HepG2 (cell line): ENCODE data around the gene CPED1. TPM values are rescaled to one million over a fixed set of nuclear protein-coding genes. Genes with fewer than 3 reads are reported as not detected.

Experiments used
- ADNP ChIP-seq: sonication (generic); formaldehyde crosslinking; IDR thresholded peaks from 2 replicates; pipeline ENCODE4 v1.4.0; 2020; ENCODE audit warnings: missing genetic modification reagents
- BORCS8-MEF2B ChIP-seq: sonication (generic); formaldehyde crosslinking; IDR thresholded peaks from 2 replicates; pipeline ENCODE4 v1.8.0; 2022; ENCODE audit warnings: mild to moderate bottlenecking, missing genetic modification reagents
- CHD2 ChIP-seq: IDR thresholded peaks from 2 replicates; pipeline ENCODE4 v1.6.1; 2011; ENCODE audit warnings: low read depth, low read length, improper control_type of control experiment
- CREM ChIP-seq, 2 experiments: sonication (generic) in 1 of 2; formaldehyde crosslinking in 1 of 2; IDR thresholded peaks; 2 replicates each; pipeline versions ENCODE4 v1.4.0 to v1.6.1; 2016 to 2020; ENCODE audit warnings: antibody characterized with exemption in 1 of 2, mild to moderate bottlenecking in 1 of 2, missing genetic modification reagents in 1 of 2
- DBP ChIP-seq: sonication (generic); formaldehyde crosslinking; IDR thresholded peaks from 2 replicates; pipeline ENCODE4 v1.4.0; 2020; ENCODE audit warnings: missing genetic modification reagents; ENCODE audit errors: not compliant biosample characterization
- DMAP1 ChIP-seq: IDR thresholded peaks from 2 replicates; pipeline ENCODE4 v1.6.1; 2016
- EZH2 ChIP-seq: conservative IDR thresholded peaks from 2 replicates; pipeline ENCODE4 v1.6.1; 2012; ENCODE audit warnings: mild to moderate bottlenecking, low read depth, low read length, moderate library complexity
- HMGXB4 ChIP-seq, 2 experiments: sonication (generic) in 1 of 2; formaldehyde crosslinking in 1 of 2; IDR thresholded peaks; 2 replicates each; pipeline versions ENCODE4 v1.4.0 to v1.6.1; 2018 to 2020; ENCODE audit warnings: missing genetic modification reagents in 2 of 2, borderline replicate concordance in 1 of 2, low read depth in 1 of 2, mild to moderate bottlenecking in 1 of 2, missing biosample characterization in 1 of 2
- IKZF4 ChIP-seq: sonication (generic); formaldehyde crosslinking; IDR thresholded peaks from 2 replicates; pipeline ENCODE4 v1.5.1; 2020; ENCODE audit warnings: borderline replicate concordance, mild to moderate bottlenecking, low read depth, missing genetic modification reagents; ENCODE audit errors: not compliant biosample characterization
- MXD4 ChIP-seq: IDR thresholded peaks from 2 replicates; pipeline ENCODE4 v1.6.1; 2016; ENCODE audit warnings: mild to moderate bottlenecking, missing biosample characterization, missing genetic modification reagents
- PHF21A ChIP-seq: sonication (generic); formaldehyde crosslinking; IDR thresholded peaks from 2 replicates; pipeline ENCODE4 v1.5.0; 2020; ENCODE audit warnings: mild to moderate bottlenecking, missing genetic modification reagents
- POLR2AphosphoS5 ChIP-seq: IDR thresholded peaks from 2 replicates; pipeline ENCODE4 v1.6.1; 2012; ENCODE audit warnings: low read depth, low read length
- POLR2G ChIP-seq: fragments of 200-400 bp; formaldehyde crosslinking; IDR thresholded peaks from 2 replicates; pipeline ENCODE4 v1.6.1; 2018; ENCODE audit warnings: mild to moderate bottlenecking, low read depth, low read length, moderate library complexity
- RBFOX2 ChIP-seq: fragments of 200-400 bp; formaldehyde crosslinking; IDR thresholded peaks from 2 replicates; pipeline ENCODE4 v1.6.1; 2017; ENCODE audit warnings: low read depth, mild to moderate bottlenecking, low read length
- SAP130 ChIP-seq: IDR thresholded peaks from 2 replicates; pipeline ENCODE4 v1.6.1; 2016; ENCODE audit warnings: low read depth
- SIX1 ChIP-seq: sonication (generic); formaldehyde crosslinking; IDR thresholded peaks from 2 replicates; pipeline ENCODE4 v1.4.0; 2020; ENCODE audit warnings: missing genetic modification reagents, borderline replicate concordance
- SRSF1 ChIP-seq: fragments of 200-400 bp; formaldehyde crosslinking; optimal IDR thresholded peaks from 2 replicates; pipeline ENCODE3; 2017; ENCODE audit warnings: mild to moderate bottlenecking, low read depth, low read length, moderate library complexity
- ZFY ChIP-seq: sonication (generic); formaldehyde crosslinking; IDR thresholded peaks from 2 replicates; pipeline ENCODE4 v1.4.0; 2020; ENCODE audit warnings: missing genetic modification reagents
- ZNF326 ChIP-seq: sonication (generic); formaldehyde crosslinking; IDR thresholded peaks from 2 replicates; pipeline ENCODE4 v1.4.0; 2020; ENCODE audit warnings: missing genetic modification reagents, borderline replicate concordance
- ZNF496 ChIP-seq: sonication (generic); formaldehyde crosslinking; IDR thresholded peaks from 2 replicates; pipeline ENCODE4 v1.8.1; 2023; ENCODE audit warnings: mild to moderate bottlenecking, moderate library complexity, missing genetic modification reagents; ENCODE audit not compliant: insufficient replicate concordance
- ZNF530 ChIP-seq: sonication (generic); formaldehyde crosslinking; IDR thresholded peaks from 2 replicates; pipeline ENCODE4 v1.5.0; 2020; ENCODE audit warnings: low read depth, mild to moderate bottlenecking, missing genetic modification reagents
- polyA plus RNA-seq, 8 experiments: library from polyadenylated mRNA; depleted of rRNA in 3 of 8; stranded (reverse) in 7 of 8; unstranded in 1 of 8; fragments of >200 nt; fragmentation: Illumina TruSeq in 4 of 8; extraction: Trizol in 4 of 8; gene quantifications; 2 replicates each; pipeline versions ENCODE4 v1.2.1 to v1.2.3, GENCODE V29; 2011 to 2016; ENCODE audit warnings: low read depth in 4 of 8, missing spikeins in 1 of 8, mixed read lengths in 1 of 8; ENCODE audit not compliant: insufficient read depth in 1 of 8
- total RNA-seq, 5 experiments: library from RNA; depleted of rRNA; stranded (reverse); fragments of >200 nt; fragmentation: Illumina TruSeq; extraction: Trizol; gene quantifications; 2 replicates each; pipeline ENCODE4 v1.2.3, GENCODE V29; 2016; ENCODE audit warnings: low read depth in 1 of 5
- TF ChIP-seq, protein P1 (sequence below): sonication (generic); formaldehyde crosslinking; IDR thresholded peaks from 2 replicates; pipeline ENCODE4 v1.8.1; 2023; ENCODE audit warnings: mild to moderate bottlenecking, inconsistent platforms, moderate library complexity, missing genetic modification reagents, borderline replicate concordance
- TF ChIP-seq, protein P2 (sequence below): sonication (generic); formaldehyde crosslinking; IDR thresholded peaks from 2 replicates; pipeline ENCODE4 v1.4.0; 2020; ENCODE audit warnings: mild to moderate bottlenecking, missing genetic modification reagents
- TF ChIP-seq, protein P3 (sequence below): sonication (generic); formaldehyde crosslinking; IDR thresholded peaks from 2 replicates; pipeline ENCODE4 v1.5.0; 2020; ENCODE audit warnings: missing genetic modification reagents

The CPED1 gene
- total and polyA plus RNA-seq, 2 of the 13 experiments (the other 11 are each of a cell fraction or from before 2014, with no cell fraction given), result 11.5 to 27.0 TPM

DNA sequence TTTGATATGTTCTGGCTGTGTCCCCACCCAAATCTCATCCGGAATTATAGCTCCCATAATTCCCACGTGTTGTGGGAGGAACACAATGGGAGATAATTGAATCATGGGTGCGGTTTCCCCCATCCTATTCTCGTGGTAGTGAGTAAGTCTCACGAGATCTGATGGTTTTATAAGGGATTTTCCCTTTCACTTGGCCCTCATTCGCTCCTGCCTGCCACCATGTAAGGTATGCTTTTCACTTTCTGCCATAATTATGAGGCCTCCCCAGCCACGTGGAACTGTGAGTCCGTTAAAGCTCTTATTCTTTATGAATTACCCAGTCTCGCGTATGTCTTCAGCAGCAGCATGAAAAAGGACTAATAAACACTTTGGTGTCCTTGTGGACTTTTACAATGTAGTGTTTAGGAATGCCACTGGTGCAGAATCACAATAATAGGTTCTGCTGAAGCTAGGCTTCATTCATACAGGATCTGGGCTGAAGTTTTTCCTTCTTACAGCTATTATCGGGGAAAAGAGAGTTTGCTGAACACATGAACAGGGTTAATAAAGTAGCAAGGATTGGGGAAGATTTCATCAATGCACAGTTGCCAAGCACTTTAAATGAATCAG, 74.3 kb downstream of the CPED1 start (continued):
- TF ChIP-seq, protein P1, sequence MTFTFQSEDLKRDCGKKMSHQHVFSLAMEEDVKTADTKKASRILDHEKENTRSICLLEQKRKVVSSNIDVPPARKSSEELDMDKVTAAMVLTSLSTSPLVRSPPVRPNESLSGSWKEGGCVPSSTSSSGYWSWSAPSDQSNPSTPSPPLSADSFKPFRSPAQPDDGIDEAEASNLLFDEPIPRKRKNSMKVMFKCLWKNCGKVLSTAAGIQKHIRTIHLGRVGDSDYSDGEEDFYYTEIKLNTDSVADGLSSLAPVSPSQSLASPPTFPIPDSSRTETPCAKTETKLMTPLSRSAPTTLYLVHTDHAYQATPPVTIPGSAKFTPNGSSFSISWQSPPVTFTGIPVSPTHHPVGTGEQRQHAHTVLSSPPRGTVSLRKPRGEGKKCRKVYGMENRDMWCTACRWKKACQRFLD (CRISPR knock-in tag), result no peak
- TF ChIP-seq ZNF530 (CRISPR knock-in tag), result no peak
- no peak for TF ChIP-seq PHF21A (CRISPR knock-in tag)
- no peak for TF ChIP-seq SRSF1
- no peak for TF ChIP-seq ZNF326 (CRISPR knock-in tag)
- peak; percentile 29; the same call in 1 of the 2 replicates for TF ChIP-seq MXD4
- no peak for TF ChIP-seq BORCS8-MEF2B (CRISPR knock-in tag)
- no peak for TF ChIP-seq SIX1 (CRISPR knock-in tag)
- TF ChIP-seq DBP (CRISPR knock-in tag), result no peak
- TF ChIP-seq ADNP (CRISPR knock-in tag), result no peak
- no peak; the same call in 1 of the 2 replicates for TF ChIP-seq CREM (IDR thresholded peaks at IDR 0.05)
- no peak for TF ChIP-seq CREM (CRISPR knock-in tag; IDR thresholded peaks at IDR 0.05)
- 0 out of 2 replicates have a peak, but pooled peaks have one; percentile 18 for TF ChIP-seq RBFOX2
- peak; percentile 63 for TF ChIP-seq ZFY (CRISPR knock-in tag)
- TF ChIP-seq, protein P2, sequence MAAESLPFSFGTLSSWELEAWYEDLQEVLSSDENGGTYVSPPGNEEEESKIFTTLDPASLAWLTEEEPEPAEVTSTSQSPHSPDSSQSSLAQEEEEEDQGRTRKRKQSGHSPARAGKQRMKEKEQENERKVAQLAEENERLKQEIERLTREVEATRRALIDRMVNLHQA (CRISPR knock-in tag), result no peak
- no peak for TF ChIP-seq EZH2
- TF ChIP-seq, protein P3, sequence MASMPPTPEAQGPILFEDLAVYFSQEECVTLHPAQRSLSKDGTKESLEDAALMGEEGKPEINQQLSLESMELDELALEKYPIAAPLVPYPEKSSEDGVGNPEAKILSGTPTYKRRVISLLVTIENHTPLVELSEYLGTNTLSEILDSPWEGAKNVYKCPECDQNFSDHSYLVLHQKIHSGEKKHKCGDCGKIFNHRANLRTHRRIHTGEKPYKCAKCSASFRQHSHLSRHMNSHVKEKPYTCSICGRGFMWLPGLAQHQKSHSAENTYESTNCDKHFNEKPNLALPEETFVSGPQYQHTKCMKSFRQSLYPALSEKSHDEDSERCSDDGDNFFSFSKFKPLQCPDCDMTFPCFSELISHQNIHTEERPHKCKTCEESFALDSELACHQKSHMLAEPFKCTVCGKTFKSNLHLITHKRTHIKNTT, result no peak
- no peak for TF ChIP-seq IKZF4 (CRISPR knock-in tag)
- TF ChIP-seq DMAP1, result peak; percentile 70; the same call in 1 of the 2 replicates
- no peak for TF ChIP-seq ZNF496
- peak; percentile 87 for TF ChIP-seq POLR2G
- TF ChIP-seq HMGXB4 (CRISPR knock-in tag; IDR thresholded peaks at IDR 0.05; ENCODE audit: borderline replicate concordance in 1 of 2, low read depth in 1 of 2), result no peak
- TF ChIP-seq CHD2, result peak; percentile 91
- peak; percentile 68 for TF ChIP-seq SAP130 (CRISPR knock-in tag)
- TF ChIP-seq POLR2AphosphoS5, result peak; percentile 67
